ENCODE results near the gene SCAMP5. TPM values are rescaled to one million over a fixed set of nuclear protein-coding genes. Genes with fewer than 3 reads are reported as not detected.

SCAMP5 gene
- total RNA-seq, 1 donor from 2014 or later = 164 TPM

- H3K36me3 Mint-ChIP-seq (ENCODE audit: unreplicated experiment) = peaks cover 14% of the 10 kb centered on the region
- H3K4me1 Mint-ChIP-seq (ENCODE audit: low read depth, unreplicated experiment) = peaks cover 22% of the 10 kb centered on the region
- H3K27ac Mint-ChIP-seq (ENCODE audit: unreplicated experiment) = peak overlapping the region; percentile 11
- H3K9me3 Mint-ChIP-seq (ENCODE audit: unreplicated experiment) = peaks cover 20% of the 10 kb centered on the region
- DNase-seq = no peak
- H3K4me3 Mint-ChIP-seq (ENCODE audit: unreplicated experiment) = peak overlapping the region; percentile 92
- no peak for TF ChIP-seq CTCF (IDR thresholded peaks at IDR 0.05; ENCODE audit: partially characterized antibody, unreplicated experiment)
- peaks cover 4% of the 10 kb centered on the region for H3K27me3 Mint-ChIP-seq (ENCODE audit: unreplicated experiment)
These were observed 1.1 kb upstream of the SCAMP5 start for GRCh38 chr15:74994236-74994635.

GRCh38 chr15:74994685-74995084, 678 bp upstream of the SCAMP5 start:
- no peak for TF ChIP-seq CTCF (IDR thresholded peaks at IDR 0.05; ENCODE audit: partially characterized antibody, unreplicated experiment)
- Mint-ChIP-seq H3K4me1 (ENCODE audit: low read depth, unreplicated experiment) (peaks cover 23% of the 10 kb centered on the region), H3K27me3 (ENCODE audit: unreplicated experiment) (peaks cover 4% of the 10 kb centered on the region), H3K27ac (ENCODE audit: unreplicated experiment) (peak overlapping the region; percentile 88), H3K36me3 (ENCODE audit: unreplicated experiment) (peaks cover 15% of the 10 kb centered on the region), H3K4me3 (ENCODE audit: unreplicated experiment) (peak overlapping the region; percentile 92), H3K9me3 (ENCODE audit: unreplicated experiment) (peaks cover 20% of the 10 kb centered on the region)
- DNase-seq = no peak

GRCh38 chr15:74995779-74996765, 709 bp downstream of the SCAMP5 start:
- Mint-ChIP-seq H3K27me3 (ENCODE audit: unreplicated experiment) (peaks cover 4% of the 10 kb centered on the region), H3K36me3 (ENCODE audit: unreplicated experiment) (peaks cover 15% of the 10 kb centered on the region), H3K4me1 (ENCODE audit: low read depth, unreplicated experiment) (peaks cover 24% of the 10 kb centered on the region), H3K4me3 (ENCODE audit: unreplicated experiment) (peak overlapping the region; percentile 95), H3K9me3 (ENCODE audit: unreplicated experiment) (peaks cover 21% of the 10 kb centered on the region), H3K27ac (ENCODE audit: unreplicated experiment) (peak overlapping the region; percentile 80)
- no peak for TF ChIP-seq CTCF (IDR thresholded peaks at IDR 0.05; ENCODE audit: partially characterized antibody, unreplicated experiment)
- DNase-seq = peak; percentile 65

GRCh38 chr15:74997141-74997540, 1.8 kb downstream of the SCAMP5 start:
- no peak for DNase-seq
- Mint-ChIP-seq H3K4me1 (ENCODE audit: low read depth, unreplicated experiment) (peaks cover 23% of the 10 kb centered on the region), H3K27me3 (ENCODE audit: unreplicated experiment) (peaks cover 4% of the 10 kb centered on the region), H3K36me3 (ENCODE audit: unreplicated experiment) (peaks cover 16% of the 10 kb centered on the region), H3K4me3 (ENCODE audit: unreplicated experiment) (peak overlapping the region; percentile 95), H3K9me3 (ENCODE audit: unreplicated experiment) (peaks cover 22% of the 10 kb centered on the region), H3K27ac (ENCODE audit: unreplicated experiment) (no peak overlapping the region)
- TF ChIP-seq CTCF (IDR thresholded peaks at IDR 0.05; ENCODE audit: partially characterized antibody, unreplicated experiment) = no peak

GRCh38 chr15:74997543-74997942, 2.2 kb downstream of the SCAMP5 start:
- peaks cover 20% of the 10 kb centered on the region for H3K36me3 Mint-ChIP-seq (ENCODE audit: unreplicated experiment)
- peaks cover 6% of the 10 kb centered on the region for H3K27me3 Mint-ChIP-seq (ENCODE audit: unreplicated experiment)
- no peak for DNase-seq
- H3K9me3 Mint-ChIP-seq (ENCODE audit: unreplicated experiment) = peaks cover 26% of the 10 kb centered on the region
- H3K4me1 Mint-ChIP-seq (ENCODE audit: low read depth, unreplicated experiment) = peaks cover 26% of the 10 kb centered on the region
- no peak overlapping the region for H3K27ac Mint-ChIP-seq (ENCODE audit: unreplicated experiment)
- no peak for TF ChIP-seq CTCF (IDR thresholded peaks at IDR 0.05; ENCODE audit: partially characterized antibody, unreplicated experiment)
- H3K4me3 Mint-ChIP-seq (ENCODE audit: unreplicated experiment) = peak overlapping the region; percentile 52

Measured in glutamatergic neuron (in vitro differentiated cells).